Measurements from ENCODE around the gene CELA3B. TPM values are rescaled to one million over a fixed set of nuclear protein-coding genes. Genes with fewer than 3 reads are reported as not detected.
"Not testable (repeated sequence)": the region's sequence is repeated elsewhere in the genome, so short reads cannot be mapped to it uniquely, and the experiment has no call there.

The CELA3B gene
- total RNA-seq, 1 donor from 2014 or later, result not detected

DNA sequence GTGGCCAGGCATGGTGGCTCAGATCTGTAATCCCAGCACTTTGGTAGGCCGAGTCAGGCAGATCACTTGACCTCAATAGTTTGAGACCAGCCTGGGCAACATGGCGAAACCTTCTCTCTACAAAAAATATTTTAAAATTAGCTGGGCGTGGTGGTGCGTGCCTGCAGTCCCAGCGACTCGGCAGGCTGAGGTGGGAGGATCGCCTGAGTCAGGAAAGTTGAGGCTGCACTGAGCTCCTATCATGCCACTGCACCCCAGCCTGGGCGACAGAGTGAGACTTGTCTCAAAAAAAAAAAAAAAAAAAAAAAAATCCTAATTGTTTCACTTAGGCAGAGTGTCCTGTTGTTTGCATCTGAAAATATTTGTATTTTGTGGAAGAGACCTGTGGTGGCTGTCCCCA, 17.9 kb downstream of the CELA3B start:
- intact Hi-C loops (cut with micrococcal nuclease); H3K9me3 ChIP-seq (replicated peaks); DNase-seq; H3K4me3 ChIP-seq; H3K27ac ChIP-seq (replicated peaks); H3K4me1 ChIP-seq; H3K36me3 ChIP-seq; H3K27me3 ChIP-seq (ENCODE audit: low read depth): not testable (repeated sequence)

DNA sequence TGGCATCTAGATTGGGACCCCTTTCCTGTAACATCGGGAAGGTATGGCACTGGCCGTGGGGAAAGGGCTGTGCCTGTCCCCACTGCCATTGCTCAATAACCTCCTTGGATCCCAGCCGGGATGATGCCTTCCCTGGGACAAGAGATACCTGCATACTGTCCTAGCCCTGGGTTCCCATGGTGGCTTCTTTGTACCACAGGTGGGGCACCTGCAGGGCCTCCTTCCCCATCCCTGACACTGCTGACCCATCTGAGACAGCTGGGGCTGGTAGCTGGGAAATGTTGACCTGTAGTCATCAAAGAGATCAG, 19.8 kb downstream of the CELA3B start:
- intact Hi-C loops (cut with micrococcal nuclease), result not testable (repeated sequence)

GRCh38 chr1:21997891-21998623, 21.2 kb downstream of the CELA3B start:
- H3K27ac ChIP-seq (replicated peaks); H3K4me1 ChIP-seq; H3K27me3 ChIP-seq (ENCODE audit: low read depth); DNase-seq; intact Hi-C loops (cut with micrococcal nuclease); H3K9me3 ChIP-seq (replicated peaks); H3K4me3 ChIP-seq; H3K36me3 ChIP-seq: not testable (repeated sequence)

More for the DNA sequence above, 19.8 kb downstream of the CELA3B start:
- H3K4me3 ChIP-seq; H3K27ac ChIP-seq (replicated peaks); H3K36me3 ChIP-seq; DNase-seq; H3K4me1 ChIP-seq; H3K27me3 ChIP-seq (ENCODE audit: low read depth); H3K9me3 ChIP-seq (replicated peaks): not testable (repeated sequence)

- H3K36me3 ChIP-seq; H3K27ac ChIP-seq (replicated peaks); intact Hi-C loops (cut with micrococcal nuclease); DNase-seq; H3K4me3 ChIP-seq; H3K4me1 ChIP-seq; H3K9me3 ChIP-seq (replicated peaks); H3K27me3 ChIP-seq (ENCODE audit: low read depth): not testable (repeated sequence)
Measured at GRCh38 chr1:21998624-21999294, 21.9 kb downstream of the CELA3B start.

DNA sequence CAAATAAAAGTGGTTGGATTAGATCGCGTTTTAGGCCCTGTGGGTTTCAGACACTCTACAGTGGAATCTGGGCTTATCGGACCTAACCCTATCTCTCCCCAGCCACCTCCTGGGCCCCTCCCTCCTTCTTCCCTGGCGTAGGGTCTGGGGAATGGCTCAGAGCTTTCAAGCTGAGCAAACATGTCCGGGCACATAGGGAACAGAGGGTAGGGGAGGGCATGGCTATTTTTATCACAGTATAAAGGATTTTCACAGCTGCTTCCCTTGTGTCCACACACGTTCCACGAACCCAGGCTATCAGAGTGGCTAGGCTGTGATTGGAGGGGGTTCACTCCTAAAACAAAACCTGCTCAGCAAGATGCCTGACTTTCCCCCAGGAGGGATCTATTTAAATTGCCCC, 22.8 kb downstream of the CELA3B start:
- DNase-seq; H3K36me3 ChIP-seq; intact Hi-C loops (cut with micrococcal nuclease); H3K27me3 ChIP-seq (ENCODE audit: low read depth); H3K9me3 ChIP-seq (replicated peaks); H3K4me3 ChIP-seq; H3K27ac ChIP-seq (replicated peaks); H3K4me1 ChIP-seq: not testable (repeated sequence)

GRCh38 chr1:22001409-22001808, 24.6 kb downstream of the CELA3B start, which contains the start of gene CELA3A:
Gene CELA3A (plus strand): TSS chr1:22001657. CDS start chr1:22001675, 18 bp downstream.
- H3K4me3 ChIP-seq, result no peak within 1 kb of the TSS
- no peak for DNase-seq
- H3K9me3 ChIP-seq (replicated peaks), result no peaks in the 10 kb centered on the region
- H3K27ac ChIP-seq (replicated peaks), result no peak within 1 kb of the TSS
- no peaks in the 10 kb centered on the region for H3K4me1 ChIP-seq
- H3K36me3 ChIP-seq, result no peaks in the 10 kb centered on the region
- no peaks in the 10 kb centered on the region for H3K27me3 ChIP-seq (ENCODE audit: low read depth)
- intact Hi-C loops (cut with micrococcal nuclease), result no loop called here
- TF ChIP-seq CTCF (IDR thresholded peaks at IDR 0.05; ENCODE audit: borderline replicate concordance), result no peak

GRCh38 chr1:22002461-22002860, 25.6 kb downstream of the CELA3B start:
- H3K27ac ChIP-seq (replicated peaks); H3K36me3 ChIP-seq; intact Hi-C loops (cut with micrococcal nuclease); H3K27me3 ChIP-seq (ENCODE audit: low read depth); H3K4me3 ChIP-seq; H3K9me3 ChIP-seq (replicated peaks); DNase-seq; H3K4me1 ChIP-seq: not testable (repeated sequence)

- DNase-seq; H3K36me3 ChIP-seq; intact Hi-C loops (cut with micrococcal nuclease); H3K4me1 ChIP-seq; H3K27ac ChIP-seq (replicated peaks); H3K4me3 ChIP-seq; H3K9me3 ChIP-seq (replicated peaks); H3K27me3 ChIP-seq (ENCODE audit: low read depth): not testable (repeated sequence)
Measured at GRCh38 chr1:22002875-22003274, 26.1 kb downstream of the CELA3B start.

DNA sequence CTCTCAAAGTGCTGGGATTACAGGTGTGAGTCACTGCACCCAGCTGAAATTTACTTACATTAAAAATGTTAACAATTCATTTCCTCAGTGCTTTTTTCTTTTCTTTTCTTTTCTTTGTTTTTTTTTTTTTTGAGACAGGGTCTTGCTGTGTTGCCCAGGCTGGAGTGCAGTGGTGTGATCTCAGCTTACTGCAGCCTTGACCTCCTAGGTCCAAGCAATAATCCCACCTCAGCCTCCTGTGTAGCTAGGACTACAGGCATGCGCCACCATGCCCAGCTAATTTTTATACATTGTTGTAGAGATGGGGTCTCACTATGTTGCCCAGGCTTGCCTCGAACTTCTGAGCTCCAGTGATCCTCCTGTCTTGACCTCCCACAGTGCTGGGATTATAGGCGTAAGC, 27.1 kb downstream of the CELA3B start:
- DNase-seq; intact Hi-C loops (cut with micrococcal nuclease): not testable (repeated sequence)

More for the DNA sequence above, 27.1 kb downstream of the CELA3B start:
- not testable (repeated sequence) for H3K9me3 ChIP-seq (replicated peaks); H3K36me3 ChIP-seq; H3K27ac ChIP-seq (replicated peaks); H3K4me1 ChIP-seq; H3K4me3 ChIP-seq; H3K27me3 ChIP-seq (ENCODE audit: low read depth)
